ENCODE data around the gene C17orf114.

- no peak for TF ChIP-seq CTCF (IDR thresholded peaks at IDR 0.05)
- TF ChIP-seq POLR2A (IDR thresholded peaks at IDR 0.05): no peak
Measured at GRCh38 chr17:4808378-4808767, 6.2 kb upstream of the C17orf114 start.
